Measurements from ENCODE around the gene TRABD2B. TPM values are rescaled to one million over a fixed set of nuclear protein-coding genes. Genes with fewer than 3 reads are reported as not detected.

The TRABD2B gene
- total and polyA plus RNA-seq, 2 of the 4 experiments (the other 2 are of a cell fraction) = not detected

GRCh38 chr1:47772281-47772680 lies 224.9 kb downstream of the TRABD2B start:
- Histone ChIP-seq H3K9ac (ENCODE audit: low read depth, low read length) (no peak overlapping the region), H2BK15ac (ENCODE audit: low read depth, low read length) (no peak overlapping the region), H3K27ac (ENCODE audit: insufficient read depth, low read length) (no peak overlapping the region), H2AK9ac (replicated peaks; ENCODE audit: low read depth, low read length, poor library complexity) (no peak overlapping the region), H3K9me1 (ENCODE audit: insufficient read depth, low read length) (no peaks in the 10 kb centered on the region), H3K36me3 (ENCODE audit: control insufficient read depth, insufficient read depth, low read length) (no peaks in the 10 kb centered on the region), H3K4me1 (ENCODE audit: control insufficient read depth, insufficient read depth, low read length) (no peaks in the 10 kb centered on the region), H4K91ac (ENCODE audit: insufficient read depth, low read depth, low read length) (no peak overlapping the region), H4K5ac (ENCODE audit: low read depth, low read length) (no peak overlapping the region), H3K18ac (ENCODE audit: low read depth, low read length) (no peak overlapping the region), H2BK20ac (ENCODE audit: low read depth, low read length) (no peak overlapping the region), H3K79me1 (ENCODE audit: low read depth in 1 of 2, low read length in 2 of 2) (no peaks in the 10 kb centered on the region), H4K20me1 (ENCODE audit: insufficient read depth, low read length) (no peaks in the 10 kb centered on the region), H3K9me3 (ENCODE audit: control insufficient read depth, insufficient read depth, low read length) (no peaks in the 10 kb centered on the region), H4K8ac (ENCODE audit: low read depth in 2 of 2, low read length in 2 of 2) (no peak overlapping the region), H2BK5ac (ENCODE audit: low read depth, low read length, poor library complexity, severe bottlenecking) (no peak overlapping the region), H3K27me3 (ENCODE audit: control insufficient read depth, insufficient read depth, low read length) (no peaks in the 10 kb centered on the region; the same call in 1 of the 2 replicates), H3K4ac (ENCODE audit: low read depth, low read length) (no peak overlapping the region), H2AK5ac (ENCODE audit: low read depth, low read length) (no peak overlapping the region), H3K23ac (ENCODE audit: low read depth, low read length) (no peak overlapping the region), H3K4me3 (ENCODE audit: insufficient read depth, low read depth, low read length) (no peak overlapping the region), H3K56ac (ENCODE audit: extremely low read depth, insufficient read depth, low read length) (no peak overlapping the region), H2BK120ac (ENCODE audit: low read depth, low read length) (no peak overlapping the region), H3K14ac (replicated peaks; ENCODE audit: low read depth, low read length) (no peak overlapping the region), H3K4me2 (ENCODE audit: low read depth, low read length) (no peak overlapping the region), H2AFZ (replicated peaks; ENCODE audit: low read length, poor library complexity) (no peak overlapping the region)
- CTCF ChIA-PET = no interaction called here
- BruUV-seq (replicated peaks) = no TSS peak
- POLR2A ChIA-PET (ENCODE audit: unreplicated experiment) = no interaction called here
- ATAC-seq (ENCODE audit: low read depth) = no peak
- 66% methylated on average over 6 of the region's 11 CpGs; no CpG with 5 or more reads in 1 of the 2 experiments for WGBS, 2 experiments (ENCODE audit: extremely low coverage in 2 of 2, insufficient read length in 1 of 2)
- dilution Hi-C loops (cut with HindIII; ENCODE audit: low sequenced_read_pairs, unreplicated experiment) (no loop called here), intact Hi-C loops (cut with micrococcal nuclease) (no loop called here), in situ Hi-C loops (cut with MboI; ENCODE audit: low sequenced_read_pairs) (no loop called here)
- DNase-seq = no peak
- TF ChIP-seq SMC3 (IDR thresholded peaks at IDR 0.05; ENCODE audit: low read depth, low read length) (no peak), NFE2L2 (IDR thresholded peaks at IDR 0.05; ENCODE audit: low read depth, low read length) (no peak), MXI1 (IDR thresholded peaks at IDR 0.05; ENCODE audit: borderline replicate concordance, low read depth, low read length) (no peak), BHLHE40 (IDR thresholded peaks at IDR 0.05; ENCODE audit: low read depth, low read length) (no peak), CEBPB (IDR thresholded peaks at IDR 0.05; ENCODE audit: low read depth, low read length) (no peak), CTCF (conservative IDR thresholded peaks at IDR 0.05; ENCODE audit: low read depth, low read length) (no peak), RAD21 (IDR thresholded peaks at IDR 0.05; ENCODE audit: low read length) (no peak), FOS (IDR thresholded peaks at IDR 0.05; ENCODE audit: low read depth, low read length) (no peak), CHD1 (IDR thresholded peaks at IDR 0.05; ENCODE audit: low read depth, low read length) (no peak), RFX5 (IDR thresholded peaks at IDR 0.05; ENCODE audit: low read depth, low read length) (no peak), USF2 (IDR thresholded peaks at IDR 0.05; ENCODE audit: low read depth, low read length) (no peak), ELK1 (IDR thresholded peaks at IDR 0.05; ENCODE audit: borderline replicate concordance, low read depth, low read length) (no peak), MAFK (IDR thresholded peaks at IDR 0.05; ENCODE audit: low read depth, low read length) (no peak), RCOR1 (IDR thresholded peaks at IDR 0.05; ENCODE audit: insufficient replicate concordance, low read length) (no peak), POLR2A (IDR thresholded peaks at IDR 0.05; ENCODE audit: low read depth, low read length) (no peak)
